ENCODE results near the gene C3orf85.

The C3orf85 gene

GRCh38 chr3:109098079-109098644 lies 38.4 kb upstream of the C3orf85 start:
- ChIA-PET POLR2A (no interaction called here), CTCF (interaction anchor here (1.0 to 1.7 kb wide), 2 partner anchors 15 to 20 kb away, joined by 4 read pairs; no protein-coding TSS in a partner anchor)
- TF ChIP-seq ZNF785 (tag by site-specific recombination; IDR thresholded peaks at IDR 0.05) = no peak
- no peak for TF ChIP-seq ZFP37 (tag by site-specific recombination; IDR thresholded peaks at IDR 0.05)
- no peak for TF ChIP-seq RBAK (tag by site-specific recombination; IDR thresholded peaks at IDR 0.05)
- TF ChIP-seq SALL2 (tag by site-specific recombination; IDR thresholded peaks at IDR 0.05; ENCODE audit: borderline replicate concordance) = no peak
- TF ChIP-seq ZNF223 (tag by site-specific recombination; IDR thresholded peaks at IDR 0.05) = no peak
- no peak for TF ChIP-seq ZNF280C (tag by site-specific recombination; IDR thresholded peaks at IDR 0.05)
- no peak for TF ChIP-seq ZBTB20 (tag by site-specific recombination; IDR thresholded peaks at IDR 0.05)
- TF ChIP-seq ZNF549 (tag by site-specific recombination; IDR thresholded peaks at IDR 0.05) = no peak
- no peak for TF ChIP-seq ZNF488 (tag by site-specific recombination; IDR thresholded peaks at IDR 0.05)
- TF ChIP-seq KLF17 (tag by site-specific recombination; IDR thresholded peaks at IDR 0.05) = no peak
- TF ChIP-seq ZNF426 (tag by site-specific recombination; IDR thresholded peaks at IDR 0.05) = no peak
- no peak for TF ChIP-seq ZNF112 (tag by site-specific recombination; IDR thresholded peaks at IDR 0.05)
- no peak for TF ChIP-seq HOXD13 (CRISPR knock-in tag; IDR thresholded peaks at IDR 0.05; ENCODE audit: borderline replicate concordance)
- no peak for TF ChIP-seq ZNF362 (tag by site-specific recombination; IDR thresholded peaks at IDR 0.05)
- no peak for TF ChIP-seq ZNF140 (tag by site-specific recombination; IDR thresholded peaks at IDR 0.05)
- TF ChIP-seq ZNF174 (tag by site-specific recombination; IDR thresholded peaks at IDR 0.05) = no peak
- no peak for TF ChIP-seq ZNF132 (tag by site-specific recombination; IDR thresholded peaks at IDR 0.05; ENCODE audit: borderline replicate concordance)

GRCh38 chr3:109109574-109109973 lies 26.9 kb upstream of the C3orf85 start:
- Histone ChIP-seq H3K9me3 (ENCODE audit: control insufficient read depth, insufficient read depth, low read depth, low read length) (no peaks in the 10 kb centered on the region), H3K4me3 (ENCODE audit: low read depth, low read length) (no peak overlapping the region), H3K27ac (ENCODE audit: extremely low read depth, low read depth, low read length) (no peak overlapping the region), H3K4me1 (ENCODE audit: control insufficient read depth, insufficient read depth, low read length) (no peaks in the 10 kb centered on the region), H3K36me3 (ENCODE audit: control insufficient read depth in 2 of 2, insufficient read depth in 1 of 2, low read length in 2 of 2) (no peaks in the 10 kb centered on the region)
- TF ChIP-seq ZNF2 (tag by site-specific recombination; IDR thresholded peaks at IDR 0.05) = no peak
- no peak for TF ChIP-seq ZNF555 (tag by site-specific recombination; conservative IDR thresholded peaks at IDR 0.05)
- TF ChIP-seq KLF17 (tag by site-specific recombination; IDR thresholded peaks at IDR 0.05) = no peak
- TF ChIP-seq ZNF768 (tag by site-specific recombination; IDR thresholded peaks at IDR 0.05) = no peak
- TF ChIP-seq ZNF558 (tag by site-specific recombination; IDR thresholded peaks at IDR 0.05) = no peak
- no peak for TF ChIP-seq BCL11A (tag by site-specific recombination; IDR thresholded peaks at IDR 0.05; ENCODE audit: low read depth)
- ChIA-PET POLR2A (no interaction called here), CTCF (no interaction called here)

More at GRCh38 chr3:109098079-109098644, 38.4 kb upstream of the C3orf85 start:
- H3K9me3 ChIP-seq (ENCODE audit: control insufficient read depth, insufficient read depth, low read depth, low read length) = no peaks in the 10 kb centered on the region
- H3K4me3 ChIP-seq (ENCODE audit: low read depth, low read length) = no peak overlapping the region
- H3K4me1 ChIP-seq (ENCODE audit: control insufficient read depth, insufficient read depth, low read length) = no peaks in the 10 kb centered on the region
- H3K36me3 ChIP-seq (ENCODE audit: control insufficient read depth in 2 of 2, insufficient read depth in 1 of 2, low read length in 2 of 2) = no peaks in the 10 kb centered on the region
- H3K27ac ChIP-seq (ENCODE audit: extremely low read depth, low read depth, low read length) = no peak overlapping the region
